HG03025 (cell line): ENCODE results near the gene IGFL4.
"Not testable (repeated sequence)": the region's sequence is repeated elsewhere in the genome, so short reads cannot be mapped to it uniquely, and the experiment has no call there.

Source experiments
- ATAC-seq: cut with Tn5 transposase; IDR thresholded peaks from one replicate; pipeline ENCODE4 v1.9.1; 2021; ENCODE audit warnings: mild to moderate bottlenecking, moderate library complexity; ENCODE audit not compliant: unreplicated experiment, low FRiP score

IGFL4 gene

GRCh38 chr19:46040952-46041500 lies at the start of gene IGFL4:
TSS of gene IGFL4 (minus strand) at chr19:46041002. CDS start at chr19:46040962, 40 bp downstream.
- no peak for ATAC-seq

GRCh38 chr19:46090444-46090843 lies 49.6 kb upstream of the IGFL4 start:
- ATAC-seq, result no peak

- ATAC-seq, result no peak
Measured at GRCh38 chr19:46089432-46089831, 48.6 kb upstream of the IGFL4 start.

GRCh38 chr19:46088101-46088500 lies 47.3 kb upstream of the IGFL4 start:
- no peak for ATAC-seq

GRCh38 chr19:46085888-46086287 lies 45.1 kb upstream of the IGFL4 start:
- ATAC-seq, result no peak

- ATAC-seq, result no peak
Measured at GRCh38 chr19:46082728-46083050, 41.9 kb upstream of the IGFL4 start.

GRCh38 chr19:46081928-46082727 lies 41.3 kb upstream of the IGFL4 start:
- ATAC-seq, result no peak

- no peak for ATAC-seq
Measured at GRCh38 chr19:46080561-46080960, 39.8 kb upstream of the IGFL4 start.

GRCh38 chr19:46079576-46079975 lies 38.8 kb upstream of the IGFL4 start:
- ATAC-seq, result no peak

- ATAC-seq, result not testable (repeated sequence)
Measured at GRCh38 chr19:46078573-46079332, 38.0 kb upstream of the IGFL4 start.

- ATAC-seq, result no peak
Measured at GRCh38 chr19:46077815-46078167, 37.0 kb upstream of the IGFL4 start.

GRCh38 chr19:46076951-46077814 lies 36.4 kb upstream of the IGFL4 start:
- no peak for ATAC-seq

- no peak for ATAC-seq
Measured at GRCh38 chr19:46076031-46076880, 35.5 kb upstream of the IGFL4 start.

- no peak for ATAC-seq
Measured at GRCh38 chr19:46073268-46073922, 32.6 kb upstream of the IGFL4 start.

- no peak for ATAC-seq
Measured at GRCh38 chr19:46069806-46070341, 29.1 kb upstream of the IGFL4 start.

- no peak for ATAC-seq
Measured at GRCh38 chr19:46068345-46069258, 27.8 kb upstream of the IGFL4 start.

GRCh38 chr19:46067691-46068090 lies 26.9 kb upstream of the IGFL4 start:
- no peak for ATAC-seq

GRCh38 chr19:46066471-46066870 lies 25.7 kb upstream of the IGFL4 start:
- ATAC-seq, result no peak
